Neuronal stem cell (in vitro differentiated cells): Measurements from ENCODE around the gene ZNF618.

Source experiments
- DNase-seq: peaks from one replicate; pipeline ENCODE4 v3.0.0-alpha.2; 2013; ENCODE audit warnings: low spot score
- H2AFZ ChIP-seq: one replicate; pipeline ENCODE4 v1.6.1; 2013; ENCODE audit warnings: mild to moderate bottlenecking, low read length, inconsistent platforms
- H2AK5ac ChIP-seq: 2 replicates; pipeline ENCODE4 v1.6.1; 2013; ENCODE audit warnings: low read depth, mild to moderate bottlenecking, inconsistent platforms, low read length, moderate library complexity, mixed read lengths
- H2BK120ac ChIP-seq: 2 replicates; pipeline ENCODE4 v1.6.1; 2013; ENCODE audit warnings: low read depth, mild to moderate bottlenecking, inconsistent platforms, low read length, moderate library complexity, mixed read lengths
- H2BK12ac ChIP-seq: one replicate; pipeline ENCODE4 v1.6.1; 2013; ENCODE audit warnings: low read length, inconsistent platforms
- H2BK15ac ChIP-seq: 2 replicates; pipeline ENCODE4 v1.6.1; 2013; ENCODE audit warnings: mild to moderate bottlenecking, low read length, inconsistent platforms, mixed read lengths
- H2BK5ac ChIP-seq: one replicate; pipeline ENCODE4 v1.6.1; 2013; ENCODE audit warnings: inconsistent platforms, mild to moderate bottlenecking, low read length, moderate library complexity
- H3K14ac ChIP-seq: one replicate; pipeline ENCODE4 v1.6.1; 2013; ENCODE audit warnings: low read length, inconsistent platforms
- H3K18ac ChIP-seq: 2 replicates; pipeline ENCODE4 v1.6.1; 2013; ENCODE audit warnings: low read length, inconsistent platforms
- H3K23ac ChIP-seq: 2 replicates; pipeline ENCODE4 v1.6.1; 2013; ENCODE audit warnings: low read depth, mild to moderate bottlenecking, mixed read lengths, low read length, inconsistent platforms; ENCODE audit not compliant: poor library complexity
- H3K27ac ChIP-seq: replicated peaks from 3 replicates; pipeline ENCODE4 v1.5.1; 2013; ENCODE audit warnings: low read length, inconsistent platforms
- H3K27me3 ChIP-seq, 3 experiments: 2 replicates each; pipeline ENCODE4 v1.6.1; 2013; ENCODE audit warnings: low read length in 3 of 3, mild to moderate bottlenecking in 2 of 3, inconsistent platforms in 1 of 3, low read depth in 1 of 3, mixed read lengths in 1 of 3, moderate library complexity in 1 of 3; ENCODE audit not compliant: control insufficient read depth in 3 of 3, insufficient read depth in 3 of 3
- H3K36me3 ChIP-seq, 2 donors: replicated peaks in 1 of 2; 2 replicates each; pipeline ENCODE4 v1.6.1; 2013; ENCODE audit warnings: low read length in 2 of 2; ENCODE audit not compliant: control insufficient read depth in 2 of 2, insufficient read depth in 2 of 2
- H3K4ac ChIP-seq: 2 replicates; pipeline ENCODE4 v1.6.1; 2013; ENCODE audit warnings: inconsistent platforms, mild to moderate bottlenecking, low read length, moderate library complexity
- H3K4me1 ChIP-seq, 2 donors: 1 replicate in 1 of 2; 2 replicates in 1 of 2; pipeline ENCODE4 v1.6.1; 2013; ENCODE audit warnings: low read length in 2 of 2, low read depth in 1 of 2; ENCODE audit not compliant: control insufficient read depth in 2 of 2, insufficient read depth in 1 of 2
- H3K4me2 ChIP-seq: one replicate; pipeline ENCODE4 v1.6.1; 2013; ENCODE audit warnings: mild to moderate bottlenecking, low read length, inconsistent platforms; ENCODE audit not compliant: insufficient read depth, poor library complexity, severe bottlenecking
- H3K4me3 ChIP-seq, 2 donors: 2 replicates each; pipeline ENCODE4 v1.5.1; 2013; ENCODE audit warnings: low read length in 2 of 2, mild to moderate bottlenecking in 2 of 2, inconsistent platforms in 1 of 2, moderate library complexity in 1 of 2
- H3K79me1 ChIP-seq: one replicate; pipeline ENCODE4 v1.6.1; 2013; ENCODE audit warnings: low read depth, mild to moderate bottlenecking, inconsistent platforms, low read length, moderate library complexity
- H3K9ac ChIP-seq: one replicate; pipeline ENCODE4 v1.6.1; 2013; ENCODE audit warnings: mild to moderate bottlenecking, low read depth, low read length, inconsistent platforms; ENCODE audit not compliant: poor library complexity
- H3K9me3 ChIP-seq, 2 donors: replicated peaks in 1 of 2; 2 replicates each; pipeline versions ENCODE3 to v1.6.1; 2013; ENCODE audit warnings: low read length in 2 of 2, mild to moderate bottlenecking in 2 of 2, inconsistent platforms in 1 of 2, low read depth in 1 of 2, mixed read lengths in 1 of 2, moderate library complexity in 1 of 2; ENCODE audit not compliant: control insufficient read depth in 2 of 2, insufficient read depth in 1 of 2
- H4K8ac ChIP-seq: one replicate; pipeline ENCODE4 v1.6.1; 2013; ENCODE audit warnings: low read depth, mild to moderate bottlenecking, inconsistent platforms, low read length, moderate library complexity
- H4K91ac ChIP-seq: one replicate; pipeline ENCODE4 v1.6.1; 2013; ENCODE audit warnings: low read length, low read depth, mild to moderate bottlenecking, inconsistent platforms; ENCODE audit not compliant: poor library complexity
- WGBS, 2 donors: extraction: QIAGEN DNeasy Blood & Tissue Kit; methylation state at CpG; one replicate each; pipeline ENCODE4 v1.1.7; 2013; ENCODE audit warnings: missing lambda C conversion rate in 2 of 2, mixed read lengths in 1 of 2; ENCODE audit not compliant: insufficient read length in 2 of 2, insufficient replicate concordance in 1 of 2; ENCODE audit errors: extremely low coverage in 2 of 2; 5-methylcytosine and 5-hydroxymethylcytosine counted together

The ZNF618 gene

DNA sequence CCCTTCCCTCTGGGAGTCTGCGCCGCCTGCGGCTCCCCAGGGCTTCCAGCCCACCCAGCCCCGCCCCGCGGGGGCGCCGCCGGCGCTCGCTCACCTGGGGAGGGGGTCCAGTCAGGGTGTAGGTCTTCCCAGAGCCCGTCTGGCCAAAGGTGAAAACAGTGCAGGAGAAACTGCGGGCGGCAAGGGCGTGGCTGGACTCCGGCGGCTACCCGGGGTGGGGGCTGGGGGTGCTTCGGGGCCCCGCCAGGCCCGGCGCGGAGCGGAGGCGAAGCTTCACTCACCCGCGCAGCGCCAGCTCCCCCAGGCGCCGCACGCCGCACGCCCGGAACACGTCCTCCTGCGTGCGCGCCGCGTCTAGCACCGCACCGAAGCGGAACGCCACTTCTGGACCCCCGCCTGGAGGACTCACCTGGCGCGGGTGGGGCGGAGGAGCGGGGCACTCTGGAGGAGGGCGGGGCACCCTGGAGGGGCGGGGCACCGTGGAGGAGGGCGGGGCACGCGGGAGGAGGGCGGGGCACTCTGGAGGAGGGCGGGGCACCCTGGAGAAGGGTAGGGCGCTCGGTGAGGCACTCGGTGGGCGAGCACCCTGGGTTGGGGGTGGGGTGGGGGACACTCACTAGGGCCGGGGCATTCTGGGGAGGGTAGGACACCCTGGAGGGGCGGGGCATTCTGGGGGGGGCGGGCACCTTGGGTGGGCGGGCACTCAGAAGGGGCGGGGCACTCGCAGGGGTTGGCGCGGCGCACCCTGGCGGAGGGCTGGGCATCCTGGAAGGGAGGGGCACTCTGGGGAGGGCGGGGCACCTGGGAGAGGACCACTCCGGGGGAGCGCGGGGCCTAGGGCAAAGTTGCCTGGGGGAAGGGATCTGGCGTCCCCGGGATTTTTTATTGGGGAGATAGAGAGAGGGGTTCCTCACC, 222.2 kb downstream of the ZNF618 start:
- Histone ChIP-seq H4K91ac (no peak overlapping the region), H2BK5ac (no peak overlapping the region), H3K4me3 (peak overlapping the region in 1 of 2 donors; percentile 85), H3K79me1 (no peaks in the 10 kb centered on the region), H3K4ac (no peak overlapping the region), H3K9ac (peak overlapping the region; percentile 24), H2AK5ac (peak overlapping the region; percentile 77), H3K4me2 (peak overlapping the region; percentile 99), H3K9me3 (peaks cover 0 to 2% of the 10 kb centered on the region in 2 donors), H2BK120ac (no peak overlapping the region), H3K4me1 (peaks cover 5 to 8% of the 10 kb centered on the region in 2 donors), H2AFZ (peak overlapping the region; percentile 66), H3K23ac (no peak overlapping the region), H3K18ac (peak overlapping the region; percentile 91), H4K8ac (no peak overlapping the region), H3K14ac (no peak overlapping the region), H3K27me3 (peaks cover 0 to 73% (median 33%) of the 10 kb centered on the region in 3 experiments), H3K36me3 (no peaks in the 10 kb centered on the region), H2BK12ac (no peak overlapping the region), H2BK15ac (peak overlapping the region; percentile 33), H3K27ac (no peak overlapping the region)
- DNase-seq: peak; percentile 44
- no CpG with 5 or more reads among the region's 77 CpGs for WGBS, 2 donors

DNA sequence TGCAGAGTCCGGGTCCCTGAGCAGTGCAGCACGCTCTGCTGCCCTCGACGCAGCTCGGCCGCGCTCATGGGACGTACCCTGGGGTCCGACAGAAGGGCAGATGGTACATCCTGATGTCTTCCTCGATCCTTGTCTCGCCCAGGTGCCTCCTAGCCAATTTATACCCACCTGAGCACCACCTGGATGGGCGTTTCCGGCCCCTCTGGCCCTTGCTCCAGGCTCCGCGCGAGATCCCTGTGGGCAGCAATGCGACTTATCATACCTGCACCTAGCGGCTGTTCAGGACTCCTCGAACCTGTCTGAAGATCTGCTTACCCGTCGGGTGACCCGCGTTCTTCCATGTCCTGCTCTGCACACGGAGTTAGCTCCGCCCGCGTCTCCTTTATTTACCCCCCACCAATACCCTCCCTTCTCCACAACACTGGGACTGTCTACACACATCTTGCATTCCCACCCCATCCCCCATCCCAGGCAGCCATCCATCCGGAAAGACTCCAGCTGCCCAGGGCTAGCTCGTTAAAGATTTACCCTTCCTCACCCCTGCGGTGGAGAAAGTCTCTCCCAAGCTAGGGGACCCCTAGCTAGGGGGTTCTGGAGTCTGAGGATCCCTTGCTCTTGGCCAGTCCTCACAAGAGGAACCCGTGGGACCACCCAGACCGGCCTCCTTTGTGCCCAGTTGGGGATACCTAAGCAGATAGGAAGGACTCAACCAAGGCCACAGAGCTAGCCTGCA, 223.0 kb downstream of the ZNF618 start, which contains the start of gene KIF12:
TSS of gene KIF12 (minus strand) at position 357 of the 733 bp plus-strand sequence. CDS start at position 341, 16 bp downstream.
- Histone ChIP-seq H3K9me3 (peaks cover 0 to 2% of the 10 kb centered on the region in 2 donors), H2BK15ac (peak within 1 kb of the TSS; percentile 33), H3K4me2 (peak within 1 kb of the TSS; percentile 99), H3K9ac (peak within 1 kb of the TSS; percentile 24), H3K4ac (no peak within 1 kb of the TSS), H2AK5ac (peak within 1 kb of the TSS; percentile 77), H3K27ac (no peak within 1 kb of the TSS), H3K79me1 (no peaks in the 10 kb centered on the region), H3K18ac (peak within 1 kb of the TSS; percentile 91), H2BK120ac (no peak within 1 kb of the TSS), H3K36me3 (no peaks in the 10 kb centered on the region), H2AFZ (peak within 1 kb of the TSS; percentile 66), H4K91ac (no peak within 1 kb of the TSS), H3K4me3 (peak within 1 kb of the TSS in 1 of 2 donors; percentile 85), H2BK5ac (no peak within 1 kb of the TSS), H3K23ac (peak within 1 kb of the TSS; percentile 6), H3K4me1 (peaks cover 5 to 8% of the 10 kb centered on the region in 2 donors), H2BK12ac (no peak within 1 kb of the TSS), H3K14ac (no peak within 1 kb of the TSS), H4K8ac (no peak within 1 kb of the TSS), H3K27me3 (peaks cover 0 to 69% (median 33%) of the 10 kb centered on the region in 3 experiments)
- no CpG with 5 or more reads among the region's 32 CpGs for WGBS, 2 donors
- DNase-seq: no peak

DNA sequence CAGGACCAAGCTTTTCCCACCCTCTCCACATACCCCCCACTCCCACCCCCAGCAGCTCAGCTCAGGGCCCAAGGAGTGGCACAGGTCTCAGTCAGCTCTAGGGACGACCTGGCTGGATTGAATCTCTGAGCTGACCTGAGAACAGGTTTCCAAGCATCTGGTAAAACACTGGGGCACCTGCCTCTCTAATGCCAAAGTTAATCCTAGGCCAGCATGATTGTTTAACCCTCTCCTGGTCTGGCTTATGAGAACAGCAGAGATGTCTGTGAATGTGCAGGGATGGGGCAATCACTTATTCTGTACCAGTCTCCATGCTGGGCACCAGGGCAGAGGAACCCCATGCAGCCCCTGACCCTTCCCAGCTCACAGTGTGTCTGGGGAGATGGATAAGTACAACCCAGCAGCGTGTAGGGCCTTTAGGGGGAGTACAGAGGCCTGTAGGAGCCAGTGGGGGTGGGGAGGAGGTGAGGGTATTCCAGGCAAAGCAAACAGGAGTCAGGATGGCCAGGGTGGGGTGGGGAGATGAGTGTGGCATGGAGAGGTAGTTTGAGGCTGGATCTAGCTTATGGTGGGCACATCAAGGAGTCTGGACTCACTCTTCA, 223.7 kb downstream of the ZNF618 start:
- no peak overlapping the region for H2BK12ac ChIP-seq
- no peak for DNase-seq
- no peak overlapping the region for H3K14ac ChIP-seq
- H4K91ac ChIP-seq: no peak overlapping the region
- H3K36me3 ChIP-seq: no peaks in the 10 kb centered on the region
- peaks cover 0 to 67% (median 33%) of the 10 kb centered on the region in 3 experiments for H3K27me3 ChIP-seq
- H4K8ac ChIP-seq: no peak overlapping the region
- H3K4me1 ChIP-seq: peaks cover 5 to 8% of the 10 kb centered on the region in 2 donors
- no peak overlapping the region for H3K4me3 ChIP-seq
- H2AK5ac ChIP-seq: peak overlapping the region; percentile 53
- H3K79me1 ChIP-seq: no peaks in the 10 kb centered on the region
- no peak overlapping the region for H3K9ac ChIP-seq
- H2BK120ac ChIP-seq: no peak overlapping the region
- no peak overlapping the region for H2AFZ ChIP-seq
- WGBS, 2 donors: no CpG with 5 or more reads among the region's 2 CpGs
- H3K18ac ChIP-seq: no peak overlapping the region
- no peak overlapping the region for H2BK15ac ChIP-seq
- H3K23ac ChIP-seq: no peak overlapping the region
- H2BK5ac ChIP-seq: no peak overlapping the region
- no peak overlapping the region for H3K27ac ChIP-seq
- H3K9me3 ChIP-seq: peaks cover 0 to 2% of the 10 kb centered on the region in 2 donors
- H3K4me2 ChIP-seq: no peak overlapping the region
- H3K4ac ChIP-seq: no peak overlapping the region
